ENCODE data around the gene PHF1. TPM values are rescaled to one million over a fixed set of nuclear protein-coding genes. Genes with fewer than 3 reads are reported as not detected.

PHF1 gene
- total RNA-seq (2022; extraction: Qiagen RNA extraction; ENCODE audit: low read depth): 12.7 to 17.4 TPM (median 16.2 TPM) in 5 replicates

DNA sequence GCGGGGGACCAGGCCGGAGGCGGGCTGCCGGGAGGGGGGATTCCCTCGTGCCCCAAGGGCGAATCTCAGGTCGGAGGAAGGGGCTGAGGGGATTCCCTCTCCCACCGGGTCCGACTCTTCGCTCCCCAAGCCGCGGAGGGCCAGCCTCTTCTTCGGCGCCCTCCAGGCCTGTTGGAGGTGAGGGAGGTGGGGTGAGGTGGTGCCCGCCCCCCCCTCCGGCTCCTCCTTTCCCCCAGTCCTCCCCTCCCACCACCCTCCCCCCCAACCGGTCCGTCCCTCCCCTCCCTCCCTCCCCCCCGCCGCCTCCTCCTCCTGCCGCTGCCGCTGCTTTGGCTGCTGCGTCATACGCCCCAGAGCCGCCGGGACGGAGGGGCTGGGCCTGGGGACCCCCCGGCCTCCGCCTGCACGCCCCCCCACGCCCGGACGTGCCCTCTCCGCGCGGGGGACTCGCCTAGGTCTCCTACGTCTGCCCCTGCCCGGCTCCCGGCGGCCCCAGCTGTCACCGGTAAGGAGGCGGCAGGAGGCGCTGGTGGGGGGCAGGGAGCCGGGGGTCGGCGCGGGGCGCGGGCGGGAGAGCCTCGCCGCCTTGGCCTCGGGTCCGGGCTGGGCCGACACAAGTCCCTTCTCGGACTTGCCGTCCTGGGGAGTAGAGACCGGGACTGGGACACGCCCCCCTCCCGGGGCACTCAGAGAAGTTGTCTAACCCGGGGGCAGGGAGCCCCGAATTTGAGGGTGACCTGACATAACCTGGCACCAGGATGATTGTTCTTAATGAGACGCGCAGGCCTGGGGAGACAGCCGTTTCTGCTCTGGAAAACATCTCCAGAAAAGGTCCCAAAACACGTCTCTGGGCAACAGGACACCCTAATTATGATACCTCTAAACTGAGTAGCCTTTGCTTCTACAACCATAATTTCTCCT, at the start of gene PHF1:
Gene PHF1, plus strand, starts transcription at position 304 of the 921 bp plus-strand sequence. CDS start 1,250 bp downstream, outside the sequence.

DNA sequence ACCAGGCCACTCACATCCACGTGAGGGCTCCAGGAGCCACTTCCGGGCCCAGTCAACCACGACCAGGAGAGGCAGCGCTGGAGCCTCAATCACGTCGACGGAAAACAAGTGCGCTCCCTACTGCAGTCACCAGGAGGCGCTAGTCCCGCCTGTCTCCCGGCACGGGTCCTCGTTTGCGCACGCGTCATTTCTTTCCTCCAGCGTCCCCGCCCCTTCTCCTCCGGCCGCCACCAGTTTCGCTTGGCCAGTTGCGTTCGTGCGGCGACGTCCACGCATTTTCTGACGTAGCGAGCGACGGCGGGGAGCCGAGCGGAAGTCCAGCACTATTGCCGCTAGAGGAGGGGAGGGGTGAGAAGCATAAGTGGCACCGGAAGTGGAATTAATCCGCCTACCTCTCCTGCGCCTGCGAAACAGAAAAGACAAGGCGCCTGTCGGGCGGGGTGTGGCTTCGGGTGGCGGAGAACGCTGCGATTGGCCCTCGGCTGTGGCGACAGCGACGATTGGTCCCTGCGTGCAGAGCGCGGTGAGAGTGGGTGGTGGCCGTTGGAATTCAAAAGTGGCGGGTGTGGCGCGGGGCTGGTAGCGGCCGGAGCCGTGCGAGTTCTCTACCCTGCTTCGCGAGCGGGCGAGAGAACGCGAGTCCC, 19.4 kb upstream of the PHF1 start, which contains the start of gene KIFC1:
Gene KIFC1, plus strand, starts transcription at position 546 of the 644 bp plus-strand sequence. CDS start 163 bp downstream, outside the sequence.

DNA sequence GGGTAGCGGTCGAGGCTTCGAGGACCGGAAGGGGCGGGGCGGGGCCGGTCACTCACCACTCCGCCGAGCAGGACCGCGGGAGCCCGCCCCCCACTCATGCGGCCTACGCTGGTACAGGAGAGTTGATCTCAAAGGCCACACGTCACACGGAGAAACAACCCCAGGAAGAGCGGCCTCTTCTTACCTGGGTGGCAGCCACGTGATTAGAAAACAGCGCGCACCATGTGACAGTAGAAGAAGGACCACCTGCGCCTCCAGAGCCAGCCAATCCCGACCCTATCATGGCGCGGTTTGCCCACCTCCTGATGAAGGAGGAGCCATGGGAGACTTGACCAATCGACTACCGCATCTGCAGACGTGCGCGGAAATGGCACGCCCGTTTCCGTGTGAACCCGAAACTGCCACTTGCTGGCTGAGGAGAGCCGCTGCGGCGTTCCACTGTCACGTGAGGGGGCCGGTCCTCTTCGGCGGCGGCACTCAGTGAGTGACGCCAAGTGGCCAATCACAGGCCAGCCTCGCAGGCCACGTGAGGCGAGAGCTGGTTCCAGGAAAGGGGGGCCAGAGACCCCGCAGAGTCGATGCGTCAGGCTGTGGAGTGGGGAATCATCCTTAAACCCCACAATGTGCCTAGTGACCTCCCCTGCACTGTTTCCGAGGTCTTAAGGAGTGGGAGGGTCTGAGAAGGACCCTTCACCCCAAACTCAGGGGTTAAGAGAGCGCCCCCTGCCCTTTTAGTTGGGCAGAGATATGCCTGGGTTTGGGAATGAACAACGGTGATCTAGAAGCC, 7.3 kb downstream of the PHF1 start, which contains the start of gene CUTA:
Gene CUTA, minus strand, starts transcription at position 205 of the 787 bp plus-strand sequence. Its CDS starts 107 bp downstream, at position 98.

DNA sequence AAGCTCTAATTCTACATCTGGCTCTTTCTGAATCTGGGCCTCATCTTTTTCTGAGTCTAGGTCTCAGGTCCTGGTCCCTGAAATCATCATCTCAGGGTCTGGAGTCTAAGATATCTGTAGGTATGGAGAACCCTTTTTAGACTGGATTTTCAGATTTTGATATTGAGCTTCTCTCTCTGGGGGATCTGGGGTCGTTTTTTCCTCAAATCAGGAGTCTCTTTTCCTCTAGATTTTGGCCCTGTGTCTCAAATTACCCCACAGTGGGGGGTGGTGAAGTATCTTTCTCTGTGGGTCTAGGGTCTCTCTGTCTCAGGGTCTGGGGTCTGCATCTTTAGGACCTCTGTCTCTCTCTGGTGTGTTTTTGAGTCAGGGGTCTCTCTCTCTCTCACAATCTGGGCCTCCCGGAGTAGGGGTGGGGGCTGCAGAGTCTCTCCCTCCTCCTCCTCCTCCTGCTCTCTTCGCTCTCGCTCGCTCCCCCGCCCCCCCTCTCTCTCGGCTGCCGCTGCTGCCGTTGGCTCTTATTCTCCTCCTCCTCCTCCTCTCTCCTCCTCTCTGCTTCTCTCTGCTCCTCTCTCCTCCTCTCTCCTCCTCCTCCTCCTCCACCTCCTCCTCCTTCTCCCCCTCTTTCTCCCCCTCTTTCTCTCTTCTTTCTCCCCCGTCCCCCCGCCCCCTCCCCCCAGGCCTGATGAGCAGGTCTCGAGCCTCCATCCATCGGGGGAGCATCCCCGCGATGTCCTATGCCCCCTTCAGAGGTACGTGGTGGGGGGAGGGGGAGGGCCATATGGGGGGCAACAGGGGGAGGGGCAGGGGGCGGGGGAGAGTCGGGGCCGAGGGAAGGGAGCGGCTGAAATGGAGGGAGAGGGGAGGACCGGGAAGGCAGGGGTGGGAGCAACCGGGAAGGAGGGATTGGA, 9.0 kb downstream of the PHF1 start, which contains the start of gene SYNGAP1:
Gene SYNGAP1, plus strand, starts transcription at position 486 of the 911 bp plus-strand sequence. Its CDS starts 200 bp downstream, at position 686.

DNA sequence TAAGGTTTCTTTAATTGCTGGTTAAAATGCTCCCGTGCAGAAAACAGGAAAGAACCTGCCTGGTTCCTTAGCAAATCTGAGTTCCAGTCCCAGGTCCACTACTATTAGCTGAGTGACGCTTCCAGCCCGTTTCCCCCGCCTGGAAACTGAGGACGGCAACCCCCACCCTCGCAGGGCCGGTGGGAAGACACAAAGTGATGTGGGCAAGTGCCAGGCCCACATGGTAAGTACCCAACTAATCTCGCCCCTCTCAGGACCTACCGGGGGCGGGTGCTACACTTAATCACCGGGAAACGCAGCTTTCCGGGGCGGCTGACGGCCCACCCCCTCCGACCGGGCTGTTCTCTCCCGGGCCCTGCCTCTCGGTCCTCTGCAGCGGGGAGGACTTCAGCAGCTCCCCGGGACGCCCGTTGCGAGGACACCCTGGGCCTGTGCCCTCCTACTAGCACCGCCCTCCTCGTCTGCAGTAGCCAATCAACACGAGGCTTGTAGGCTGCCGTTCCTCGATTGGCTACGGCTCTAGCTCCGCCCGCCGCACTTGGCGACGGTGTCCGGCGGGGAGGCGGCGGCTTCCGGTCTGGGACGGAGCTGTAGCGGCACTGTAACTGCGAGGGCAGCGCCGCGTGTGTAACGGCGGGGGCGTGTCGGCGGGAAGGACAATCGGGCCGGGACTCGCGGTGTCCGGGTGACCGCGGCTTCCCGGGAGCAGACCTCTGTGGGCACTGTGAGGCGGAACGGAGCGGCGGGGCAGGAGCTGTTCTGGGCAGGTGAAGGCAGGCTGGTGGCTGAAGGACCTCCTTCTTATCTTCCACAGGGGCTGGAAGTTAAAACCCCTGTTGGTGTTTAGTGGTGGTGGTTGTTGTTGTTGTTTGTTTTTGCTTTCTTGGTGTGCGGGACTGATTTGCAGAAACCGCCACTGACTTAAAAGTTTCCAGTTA, 43.5 kb downstream of the PHF1 start, which contains the start of gene ZBTB9:
Gene ZBTB9, plus strand, starts transcription at position 568 of the 938 bp plus-strand sequence. CDS start 525 bp downstream, outside the sequence.

Other genes with a start within 250 kb of the PHF1 start
- 0.37 to 1.3 TPM (median 0.90 TPM) in 5 replicates for gene COL11A2, start 218.5 kb upstream of the PHF1 start, total RNA-seq (2022; extraction: Qiagen RNA extraction; ENCODE audit: low read depth)
- 15.5 to 21.7 TPM (median 20.6 TPM) in 5 replicates for gene RXRB, start 210.3 kb upstream of the PHF1 start, total RNA-seq (2022; extraction: Qiagen RNA extraction; ENCODE audit: low read depth)
- gene SLC39A7, start 210.1 kb upstream of the PHF1 start, total RNA-seq (2022; extraction: Qiagen RNA extraction; ENCODE audit: low read depth): 111 to 121 TPM (median 118 TPM) in 5 replicates
- 11.0 to 16.7 TPM (median 15.5 TPM) in 5 replicates for gene HSD17B8, start 206.4 kb upstream of the PHF1 start, total RNA-seq (2022; extraction: Qiagen RNA extraction; ENCODE audit: low read depth)
- 19.8 to 28.2 TPM (median 25.6 TPM) in 5 replicates for gene RING1, start 202.5 kb upstream of the PHF1 start, total RNA-seq (2022; extraction: Qiagen RNA extraction; ENCODE audit: low read depth)
- 15.8 to 18.0 TPM (median 16.9 TPM) in 5 replicates for gene VPS52, start 139.1 kb upstream of the PHF1 start, total RNA-seq (2022; extraction: Qiagen RNA extraction; ENCODE audit: low read depth)
- 2,467 to 2,823 TPM (median 2,760 TPM) in 5 replicates for gene RPS18, start 138.9 kb upstream of the PHF1 start, total RNA-seq (2022; extraction: Qiagen RNA extraction; ENCODE audit: low read depth)
- gene B3GALT4, start 133.9 kb upstream of the PHF1 start, total RNA-seq (2022; extraction: Qiagen RNA extraction; ENCODE audit: low read depth): 0.30 to 0.75 TPM (median 0.53 TPM) in 5 replicates
- gene WDR46, start 121.8 kb upstream of the PHF1 start, total RNA-seq (2022; extraction: Qiagen RNA extraction; ENCODE audit: low read depth): 53.2 to 66.0 TPM (median 58.6 TPM) in 5 replicates
- gene PFDN6, start 121.4 kb upstream of the PHF1 start, total RNA-seq (2022; extraction: Qiagen RNA extraction; ENCODE audit: low read depth): 102 to 132 TPM (median 118 TPM) in 5 replicates
- gene RGL2, start 112.1 kb upstream of the PHF1 start, total RNA-seq (2022; extraction: Qiagen RNA extraction; ENCODE audit: low read depth): 11.0 to 13.8 TPM (median 13.4 TPM) in 5 replicates
- gene TAPBP, start 96.9 kb upstream of the PHF1 start, total RNA-seq (2022; extraction: Qiagen RNA extraction; ENCODE audit: low read depth): 35.9 to 44.9 TPM (median 39.4 TPM) in 5 replicates
- gene ZBTB22, start 93.3 kb upstream of the PHF1 start, total RNA-seq (2022; extraction: Qiagen RNA extraction; ENCODE audit: low read depth): 2.8 to 4.1 TPM (median 3.2 TPM) in 5 replicates
- 39.9 to 42.5 TPM (median 41.0 TPM) in 5 replicates for gene DAXX, start 88.1 kb upstream of the PHF1 start, total RNA-seq (2022; extraction: Qiagen RNA extraction; ENCODE audit: low read depth)
- gene KIFC1, start 19.2 kb upstream of the PHF1 start, total RNA-seq (2022; extraction: Qiagen RNA extraction; ENCODE audit: low read depth): 38.6 to 46.1 TPM (median 44.5 TPM) in 5 replicates
- gene CUTA, start 7.1 kb downstream of the PHF1 start, total RNA-seq (2022; extraction: Qiagen RNA extraction; ENCODE audit: low read depth): 161 to 229 TPM (median 209 TPM) in 5 replicates
- gene SYNGAP1, start 9.1 kb downstream of the PHF1 start, total RNA-seq (2022; extraction: Qiagen RNA extraction; ENCODE audit: low read depth): 3.5 to 7.9 TPM (median 4.8 TPM) in 5 replicates
- gene ZBTB9, start 43.6 kb downstream of the PHF1 start, total RNA-seq (2022; extraction: Qiagen RNA extraction; ENCODE audit: low read depth): 10.3 to 12.6 TPM (median 12.2 TPM) in 5 replicates
- gene BAK1, start 169.3 kb downstream of the PHF1 start, total RNA-seq (2022; extraction: Qiagen RNA extraction; ENCODE audit: low read depth): 31.0 to 41.1 TPM (median 37.1 TPM) in 5 replicates
- gene ITPR3, start 210.3 kb downstream of the PHF1 start, total RNA-seq (2022; extraction: Qiagen RNA extraction; ENCODE audit: low read depth): 30.2 to 44.3 TPM (median 36.9 TPM) in 5 replicates